HG03571 (cell line): ENCODE measurements around the gene CNMD.
"Not testable (repeated sequence)": the region's sequence is repeated elsewhere in the genome, so short reads cannot be mapped to it uniquely, and the experiment has no call there.

Source experiments
- ATAC-seq: cut with Tn5 transposase; IDR thresholded peaks from one replicate; pipeline ENCODE4 v1.9.1; 2021; ENCODE audit not compliant: unreplicated experiment

The CNMD gene

DNA sequence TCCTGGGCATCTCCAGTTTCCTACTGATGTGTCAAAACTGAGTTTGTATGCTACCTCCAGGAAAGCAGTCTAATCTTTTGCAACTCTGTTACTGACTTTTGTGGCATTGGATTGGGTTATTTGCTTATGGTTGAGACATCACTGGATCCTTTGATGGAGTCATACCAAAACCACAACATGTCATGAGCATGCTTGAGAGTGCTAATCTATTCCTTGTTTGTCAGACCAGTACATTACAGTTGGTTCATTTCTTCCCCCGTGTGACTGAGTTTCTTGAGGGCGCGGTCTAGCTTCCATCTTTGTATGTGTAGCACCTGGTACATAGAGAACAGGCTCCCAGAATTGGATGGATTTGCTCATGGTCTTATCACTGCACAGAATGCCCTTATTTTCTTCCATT, 43.8 kb downstream of the CNMD start:
- ATAC-seq: no peak

DNA sequence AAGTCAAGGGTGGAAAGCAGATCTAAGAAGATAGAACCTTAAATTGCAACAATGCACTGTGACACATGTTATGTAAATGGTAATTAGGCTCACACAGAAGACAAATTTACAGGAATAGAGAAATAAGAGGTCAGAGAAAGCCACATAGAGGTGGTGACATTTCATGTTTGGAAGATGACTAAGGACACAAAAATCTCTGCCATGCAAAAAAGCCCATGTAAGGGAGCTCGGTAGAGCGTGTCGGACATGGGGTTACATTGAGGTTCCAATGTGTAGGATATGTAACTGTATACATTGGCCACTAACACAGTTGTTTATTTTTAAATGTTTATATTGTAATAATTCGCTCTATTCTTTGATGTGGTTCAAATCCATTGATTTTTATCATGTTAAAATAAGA, 53.2 kb downstream of the CNMD start:
- no peak for ATAC-seq

DNA sequence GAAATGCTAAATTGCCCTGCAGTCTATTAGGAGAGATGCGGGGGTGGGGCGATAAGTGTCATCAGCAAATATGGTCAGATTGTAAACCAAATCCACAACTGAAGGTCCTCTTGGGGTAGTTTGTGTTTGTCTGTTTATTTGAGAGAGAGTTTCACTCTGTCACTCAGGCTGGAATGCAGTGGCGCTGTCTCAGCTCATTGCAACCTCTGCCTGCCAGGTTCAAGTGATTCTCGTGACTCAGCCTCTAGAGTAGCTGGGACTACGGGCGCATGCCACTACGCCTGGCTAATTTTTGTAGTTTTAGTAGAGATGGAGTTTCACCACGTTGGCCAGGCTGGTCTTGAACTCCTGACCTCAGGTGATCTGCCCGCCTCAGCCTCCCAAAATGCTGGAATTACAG, 53.8 kb downstream of the CNMD start:
- not testable (repeated sequence) for ATAC-seq

DNA sequence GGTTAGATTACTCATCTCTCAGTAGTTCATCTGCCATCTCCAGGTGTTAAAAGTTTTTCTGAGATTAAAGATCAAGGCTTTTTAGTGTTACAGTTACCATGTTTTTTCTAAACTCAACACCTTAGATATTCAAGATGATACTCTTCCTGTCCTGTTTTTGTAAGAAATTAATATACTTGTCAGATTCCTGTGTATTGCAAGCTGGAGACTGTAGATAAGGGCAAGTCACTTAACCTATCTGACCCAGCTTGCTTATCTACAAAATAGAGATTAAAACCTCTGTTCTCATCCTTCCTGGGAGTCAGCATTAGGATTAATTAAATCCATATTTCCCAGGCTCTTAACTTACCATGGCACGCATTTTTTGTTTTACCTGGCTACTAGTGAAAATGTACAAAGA, 61.8 kb downstream of the CNMD start:
- ATAC-seq: no peak

DNA sequence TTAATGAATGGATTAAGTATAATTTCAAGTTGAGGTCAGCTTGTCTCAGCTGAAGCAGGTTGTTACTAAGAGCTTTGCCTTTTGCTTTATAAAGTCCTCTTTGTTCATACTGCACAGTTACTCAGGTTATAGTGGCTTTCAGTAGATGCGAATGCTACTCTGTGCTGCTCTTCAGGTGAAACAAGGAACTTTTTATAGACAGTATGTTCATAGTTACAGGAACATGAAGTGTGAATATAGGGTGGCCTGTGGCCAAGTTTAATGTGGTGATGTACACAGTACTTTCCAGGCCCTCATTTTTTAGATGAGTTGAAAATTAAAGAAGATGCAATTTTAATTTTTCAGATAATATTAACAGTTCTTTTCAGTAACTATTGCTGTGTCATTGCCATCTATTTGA, 66.2 kb downstream of the CNMD start:
- no peak for ATAC-seq

DNA sequence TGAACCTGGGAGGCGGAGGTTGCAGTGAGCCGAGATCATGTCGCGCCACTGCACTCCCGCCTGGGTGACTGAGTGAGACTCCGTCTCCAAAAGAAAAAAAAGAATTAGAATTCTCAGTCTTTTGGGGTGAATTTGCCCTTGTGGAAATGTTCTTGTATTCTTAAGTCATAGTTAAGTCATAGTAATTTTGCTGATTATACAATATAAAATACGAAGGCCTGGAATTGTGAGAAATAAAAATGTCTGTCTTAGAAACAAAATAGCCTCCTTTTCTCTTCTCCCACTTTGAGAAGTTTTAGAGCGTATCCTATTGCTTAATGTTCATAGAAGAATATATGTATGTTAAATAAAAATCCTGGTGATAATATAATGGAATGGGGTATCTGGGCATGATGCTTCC, 68.9 kb downstream of the CNMD start:
- no peak for ATAC-seq

DNA sequence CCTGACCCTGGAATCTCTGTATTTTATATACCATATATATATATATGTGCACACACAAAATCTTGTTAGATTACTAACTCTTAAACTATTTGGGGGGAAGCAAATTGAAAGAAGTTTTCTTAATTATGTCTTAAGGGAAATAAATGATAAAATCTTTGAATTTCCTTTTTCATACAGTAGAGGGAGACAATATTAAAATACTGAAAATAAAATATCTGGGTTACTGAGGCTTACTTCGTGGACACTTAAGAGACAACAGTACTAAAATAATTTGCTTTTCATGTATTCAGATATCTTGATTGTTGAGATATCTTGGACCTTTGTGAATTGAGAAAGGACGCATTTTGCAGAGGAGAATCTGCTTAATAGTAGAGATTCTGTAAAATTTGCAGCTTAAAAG, 69.9 kb downstream of the CNMD start:
- no peak for ATAC-seq

DNA sequence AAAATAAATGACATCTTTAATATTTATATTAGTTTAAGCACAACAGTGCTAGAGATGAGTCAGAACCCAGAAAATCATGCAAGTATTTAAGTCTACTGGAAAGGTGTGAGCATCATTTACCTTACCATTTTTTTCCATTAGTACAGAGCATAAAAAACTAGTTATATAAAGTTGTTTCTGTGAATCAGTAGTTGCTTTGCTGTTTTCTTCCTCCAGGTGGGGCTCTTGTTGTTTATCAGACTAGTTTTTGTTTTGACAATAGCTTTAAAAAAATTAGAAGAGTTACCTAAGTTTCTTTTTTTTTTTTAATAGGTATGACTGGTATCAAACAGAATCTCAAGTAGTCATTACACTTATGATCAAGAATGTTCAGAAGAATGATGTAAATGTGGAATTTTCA, 74.3 kb downstream of the CNMD start:
- no peak for ATAC-seq

DNA sequence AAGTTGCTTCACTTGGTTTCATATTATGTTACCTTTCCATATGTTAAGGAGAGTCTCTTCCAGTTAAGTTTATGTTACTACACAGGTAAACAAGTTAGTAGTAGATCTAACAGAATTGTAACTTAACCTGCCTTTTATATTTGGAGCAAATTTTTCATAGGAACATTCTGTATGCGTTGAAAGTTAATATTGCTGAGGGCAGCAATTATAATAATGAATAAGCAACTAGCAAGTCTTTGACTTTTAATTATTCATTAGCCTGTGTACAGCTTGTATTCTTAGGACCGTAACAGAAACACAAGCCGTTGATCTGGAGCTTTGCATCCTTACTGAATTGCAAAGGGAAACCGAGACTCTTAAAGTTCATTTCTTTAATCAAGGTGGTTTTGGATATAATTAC, 75.3 kb downstream of the CNMD start:
- ATAC-seq: no peak

DNA sequence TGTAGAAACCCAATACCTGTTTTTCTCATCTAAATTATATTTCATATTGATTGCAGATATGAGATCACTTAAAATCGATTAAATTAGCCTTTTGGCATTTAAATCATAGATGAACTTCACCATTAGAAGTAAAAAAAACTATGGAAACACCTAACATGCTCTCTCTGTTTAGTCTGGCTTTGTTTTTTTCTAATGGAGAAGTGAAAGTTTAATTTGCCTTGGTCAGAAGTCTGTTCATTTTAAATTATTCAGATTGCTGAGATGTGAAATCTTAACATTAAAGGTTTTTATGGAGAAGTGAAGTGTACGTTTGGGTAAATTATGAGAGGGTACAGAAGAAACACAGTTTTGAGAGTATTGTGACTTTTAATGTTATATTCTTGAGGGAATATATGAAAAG, 80.3 kb downstream of the CNMD start:
- ATAC-seq: no peak
